GM20431 (cell line): ENCODE results near the gene SPRR2E.
"Not testable (repeated sequence)": the region's sequence is repeated elsewhere in the genome, so short reads cannot be mapped to it uniquely, and the experiment has no call there.

ENCODE experiments used
- in situ Hi-C: fragments of 300-500 bp; cut with MseI, MboI; formaldehyde crosslinking; loops from one replicate; pipeline ENCODE4 v1.15.0; 2020; ENCODE audit warnings: low sequenced_read_pairs; ENCODE audit not compliant: unreplicated experiment

SPRR2E gene

GRCh38 chr1:153094426-153094825 lies at the start of gene SPRR2E:
Gene SPRR2E (minus strand): TSS chr1:153094526. CDS start chr1:153093751, 775 bp downstream.
- in situ Hi-C loops = no loop called here

- in situ Hi-C loops = no loop called here
Measured at GRCh38 chr1:153141377-153141776, 47.1 kb upstream of the SPRR2E start.

DNA sequence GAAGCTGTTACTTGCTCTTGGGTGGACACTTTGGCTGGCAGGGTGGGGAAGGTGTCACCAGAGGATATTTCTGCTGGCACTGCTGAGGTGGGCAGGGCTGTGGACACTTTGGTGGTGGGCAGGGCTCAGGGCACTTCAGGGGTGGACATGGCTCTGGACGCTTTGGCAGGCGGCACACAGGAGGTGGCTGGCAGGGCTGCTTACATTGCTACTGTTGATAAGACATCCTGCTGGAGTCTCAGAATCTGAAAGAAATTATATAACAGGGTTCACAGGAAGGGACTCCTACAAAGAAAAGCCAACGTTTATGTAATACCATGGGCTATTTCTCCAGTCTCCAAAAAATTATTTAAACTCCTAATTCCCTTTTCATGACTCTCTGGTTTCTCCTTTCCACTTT lies 46.2 kb upstream of the SPRR2E start:
- in situ Hi-C loops = no loop called here

DNA sequence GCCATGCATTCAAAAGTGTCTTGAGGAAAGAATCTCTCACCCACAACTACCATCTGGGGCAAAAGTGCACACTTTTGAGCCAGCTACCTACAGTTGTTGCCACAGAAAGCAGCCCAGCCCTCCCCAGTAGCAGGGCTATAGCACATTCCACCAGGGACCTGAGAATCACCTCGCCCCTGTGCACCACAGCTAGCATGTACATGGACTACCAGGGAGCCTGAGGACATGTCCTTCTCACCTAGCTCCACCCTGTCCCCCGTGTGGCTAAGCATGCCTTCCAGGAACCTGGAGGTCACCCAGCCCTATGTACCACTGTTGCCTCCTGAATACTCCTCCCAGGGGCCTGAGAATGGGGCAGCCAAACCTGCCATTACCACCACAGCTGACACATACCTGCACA lies 39.4 kb upstream of the SPRR2E start:
- in situ Hi-C loops = no loop called here

DNA sequence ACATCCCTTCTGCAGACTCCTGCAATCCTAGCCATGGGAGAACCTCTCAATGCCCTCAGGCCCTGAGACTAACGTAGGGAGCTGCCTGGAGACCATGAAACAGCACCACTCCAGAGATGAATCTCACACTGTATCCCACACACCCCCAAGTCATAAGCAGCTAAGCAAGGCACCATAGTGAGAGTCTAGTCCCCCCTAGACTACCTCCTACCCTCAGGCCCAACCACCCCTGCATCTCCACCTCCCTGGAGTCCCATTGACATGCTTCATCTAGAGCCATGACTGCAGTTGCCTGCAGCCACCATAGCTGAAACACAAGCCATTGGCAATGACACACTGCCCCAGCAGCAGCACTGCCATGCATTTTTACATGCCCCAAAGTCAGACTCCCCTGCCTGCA lies 38.9 kb upstream of the SPRR2E start:
- in situ Hi-C loops = no loop called here

- in situ Hi-C loops = not testable (repeated sequence)
Measured at GRCh38 chr1:153128688-153129087, 34.4 kb upstream of the SPRR2E start.

DNA sequence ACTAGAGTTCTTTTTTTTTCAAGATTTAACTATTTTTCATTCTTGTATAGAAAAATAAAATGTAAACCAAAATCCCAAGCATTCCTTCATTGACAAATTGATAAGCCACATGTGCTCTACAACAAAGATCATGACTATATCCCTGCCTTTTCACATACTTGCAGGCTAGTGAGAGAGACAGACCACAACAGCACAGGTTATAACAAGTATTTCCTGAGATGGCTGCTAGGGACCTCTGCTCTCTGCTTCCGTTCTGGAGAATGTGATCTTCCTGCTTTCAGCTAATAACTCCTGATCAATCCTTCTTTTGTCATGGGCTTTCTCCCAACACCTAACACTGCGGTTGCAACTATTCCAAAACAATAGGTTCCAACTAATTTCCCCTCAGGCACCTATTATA lies 33.0 kb upstream of the SPRR2E start:
- in situ Hi-C loops = no loop called here

- in situ Hi-C loops = no loop called here
Measured at GRCh38 chr1:153125536-153125935, 31.2 kb upstream of the SPRR2E start.

DNA sequence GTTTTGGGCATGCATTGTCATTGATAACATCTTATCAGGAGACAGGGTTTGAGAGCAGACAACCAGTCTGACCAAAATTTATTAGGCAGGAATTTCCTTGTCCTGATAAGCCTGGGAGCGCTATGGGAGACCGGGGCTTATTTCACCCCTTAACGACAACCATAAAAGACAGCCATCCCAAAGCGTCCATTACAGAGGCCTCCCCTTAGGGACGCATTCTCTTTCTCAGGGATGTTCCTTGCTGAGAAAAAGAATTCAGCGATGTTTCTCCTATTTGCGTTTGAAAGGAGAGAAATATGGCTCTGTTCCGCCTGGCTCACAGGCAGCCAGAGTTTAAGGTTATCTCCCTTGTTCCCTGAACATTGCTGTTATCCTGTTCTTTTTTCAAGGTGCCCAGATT lies 29.5 kb upstream of the SPRR2E start:
- in situ Hi-C loops = not testable (repeated sequence)

GRCh38 chr1:153122831-153123421 lies 28.6 kb upstream of the SPRR2E start:
- in situ Hi-C loops = no loop called here

DNA sequence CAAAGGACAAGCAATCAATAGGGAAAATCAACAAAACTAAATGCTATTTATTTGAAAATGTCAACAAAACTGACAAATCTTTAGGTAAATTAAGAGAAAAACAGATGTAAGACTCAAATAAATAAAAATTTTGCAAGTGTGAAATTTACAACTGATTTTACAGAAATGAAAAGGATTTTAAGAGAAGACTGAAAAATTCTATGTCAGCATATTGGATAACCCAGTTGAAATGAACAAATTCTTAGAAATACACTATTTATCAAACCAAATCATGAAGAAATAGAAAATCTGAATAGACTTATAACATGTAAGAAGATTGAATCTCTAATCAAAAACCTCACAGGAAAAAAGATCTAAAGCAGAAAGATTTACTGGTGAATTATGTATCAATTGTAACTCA lies 26.6 kb upstream of the SPRR2E start:
- in situ Hi-C loops = no loop called here

GRCh38 chr1:153119491-153119971 lies 25.2 kb upstream of the SPRR2E start:
- in situ Hi-C loops = no loop called here

- in situ Hi-C loops = not testable (repeated sequence)
Measured at GRCh38 chr1:153115264-153115663, 20.9 kb upstream of the SPRR2E start.

DNA sequence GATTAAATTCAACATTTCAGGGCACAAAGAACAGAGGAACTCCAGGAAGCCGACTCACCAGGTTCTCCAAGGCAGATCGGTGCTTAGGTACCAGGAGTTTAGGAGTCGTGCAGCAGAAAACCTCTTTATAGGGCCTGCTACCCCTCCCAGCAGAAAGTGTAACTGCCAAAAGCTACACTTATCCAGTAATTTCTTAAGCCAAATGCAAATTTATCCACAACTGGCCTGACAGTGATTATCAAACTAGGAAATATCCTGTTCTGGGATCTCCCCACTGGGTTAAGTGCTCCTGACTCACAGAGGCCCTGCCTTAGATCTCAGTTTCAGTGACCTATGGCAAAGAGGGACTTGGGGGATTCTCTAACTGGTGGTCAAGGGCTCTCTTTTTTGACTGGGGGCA lies 19.1 kb upstream of the SPRR2E start, which contains the start of gene SPRR2F:
Gene SPRR2F (minus strand): TSS at position 101 of the 400 bp plus-strand sequence. CDS start 783 bp downstream, outside the sequence.
- in situ Hi-C loops = no loop called here

DNA sequence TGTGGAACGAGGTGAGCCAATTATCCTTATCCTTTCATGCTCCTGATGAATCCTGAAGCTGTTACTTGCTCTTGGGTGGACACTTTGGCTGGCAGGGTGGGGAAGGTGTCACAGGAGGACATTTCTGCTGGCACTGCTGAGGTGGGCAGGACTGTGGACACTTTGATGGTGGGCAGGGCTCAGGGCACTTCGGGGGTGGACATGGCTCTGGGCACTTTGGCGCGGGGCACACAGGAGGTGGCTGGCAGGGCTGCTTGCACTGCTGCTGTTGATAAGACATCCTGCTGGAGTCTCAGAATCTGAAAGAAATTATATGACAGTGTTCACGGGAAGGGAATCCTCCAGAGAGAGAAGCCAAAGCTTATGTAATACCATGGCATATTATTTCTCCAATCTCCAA lies 18.1 kb upstream of the SPRR2E start:
- in situ Hi-C loops = not testable (repeated sequence)

GRCh38 chr1:153100245-153100644 lies 5.9 kb upstream of the SPRR2E start:
- in situ Hi-C loops = no loop called here

DNA sequence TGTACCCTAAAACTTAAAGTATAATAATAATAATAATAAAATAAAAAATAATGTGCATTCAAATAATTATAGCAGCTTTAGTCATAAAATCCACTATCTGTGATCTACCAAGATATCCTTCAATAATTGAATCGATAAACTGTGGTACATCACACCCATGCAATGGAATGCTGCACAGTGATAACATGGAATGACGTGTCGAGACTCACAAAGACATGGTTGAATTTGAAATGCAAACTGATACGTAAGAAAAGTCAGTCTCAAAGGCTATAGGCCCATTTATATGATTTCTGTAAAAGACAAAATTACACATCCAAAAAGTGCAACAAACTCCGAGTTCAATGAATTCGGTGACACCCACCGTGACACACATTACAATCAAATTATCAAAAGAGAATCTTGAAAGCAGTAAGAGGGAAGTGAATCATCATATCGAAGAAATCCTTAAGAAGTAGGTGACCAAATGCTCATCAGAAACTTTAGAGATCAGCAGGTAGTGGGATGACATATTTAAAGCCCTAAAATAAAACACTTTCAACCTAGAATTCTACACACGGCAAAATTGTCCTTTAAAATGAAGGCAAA lies 5.2 kb upstream of the SPRR2E start:
- in situ Hi-C loops = no loop called here

- in situ Hi-C loops = no loop called here
Measured at GRCh38 chr1:153095764-153096163, 1.4 kb upstream of the SPRR2E start.

GRCh38 chr1:153087652-153088051 lies 6.7 kb downstream of the SPRR2E start:
- in situ Hi-C loops = no loop called here

DNA sequence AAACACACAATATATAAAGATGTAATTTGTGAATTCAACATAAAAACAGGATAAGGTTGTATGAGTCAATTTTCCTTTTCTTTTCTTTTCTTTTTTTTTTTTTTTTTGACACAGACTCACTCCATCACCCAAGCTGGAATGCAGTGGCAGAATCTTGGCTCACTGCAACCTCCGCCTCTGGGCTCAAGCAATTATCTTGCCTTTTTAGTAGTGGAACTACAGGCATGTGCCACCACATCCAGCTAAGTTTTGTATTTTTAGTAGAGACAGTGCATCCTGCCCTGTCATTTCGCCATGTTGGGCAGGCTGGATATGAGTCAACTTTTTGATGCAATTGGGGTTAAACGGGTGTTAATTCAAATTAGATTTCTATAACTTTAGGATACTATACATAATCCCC lies 12.6 kb downstream of the SPRR2E start:
- in situ Hi-C loops = no loop called here

DNA sequence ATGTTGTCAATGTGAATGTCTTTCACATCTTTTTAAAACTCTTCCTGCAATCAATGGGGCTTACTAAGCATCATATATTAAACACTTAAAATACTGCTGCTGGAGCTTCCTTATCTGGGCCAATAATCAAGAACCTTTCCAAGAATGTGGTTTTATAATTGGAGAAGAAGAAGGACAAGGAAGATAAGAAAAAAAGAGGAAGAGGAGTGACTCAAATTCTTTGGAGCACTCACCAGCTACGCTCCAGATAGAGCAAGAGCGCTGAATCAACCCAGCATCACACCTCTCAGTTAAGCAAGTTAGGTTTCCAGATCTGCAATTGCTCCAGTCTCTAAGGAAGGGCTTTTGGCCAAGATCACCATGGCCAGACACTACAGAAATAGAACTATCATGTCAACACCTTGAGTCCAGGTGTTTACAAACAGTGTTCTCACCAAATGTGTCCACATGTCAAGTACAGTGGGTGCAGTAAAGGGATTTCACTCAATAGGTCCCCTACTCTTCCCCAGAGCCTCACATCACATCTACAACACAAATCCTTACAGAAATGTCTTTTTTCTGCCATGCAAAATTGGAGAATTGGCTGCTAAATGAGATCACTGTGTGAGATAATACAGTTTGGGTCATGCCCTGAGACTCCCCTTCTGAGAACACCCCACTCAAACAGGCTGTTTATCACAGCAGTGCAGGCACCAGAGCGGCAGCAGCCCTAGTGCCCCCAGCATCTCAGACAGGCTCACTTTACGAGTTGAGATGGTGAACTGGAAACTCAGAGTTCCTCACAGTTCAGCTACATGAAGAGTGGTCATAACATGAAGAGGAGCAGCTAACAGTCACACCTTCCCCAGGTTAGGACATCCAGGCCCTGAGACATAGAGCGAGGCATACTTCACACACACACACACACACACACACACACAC lies 21.3 kb downstream of the SPRR2E start:
- in situ Hi-C loops = no loop called here
